ENCODE results near the gene ZBTB12. TPM values are rescaled to one million over a fixed set of nuclear protein-coding genes. Genes with fewer than 3 reads are reported as not detected.
"Not testable (repeated sequence)": the region's sequence is repeated elsewhere in the genome, so short reads cannot be mapped to it uniquely, and the experiment has no call there.

ZBTB12 gene, protein sequence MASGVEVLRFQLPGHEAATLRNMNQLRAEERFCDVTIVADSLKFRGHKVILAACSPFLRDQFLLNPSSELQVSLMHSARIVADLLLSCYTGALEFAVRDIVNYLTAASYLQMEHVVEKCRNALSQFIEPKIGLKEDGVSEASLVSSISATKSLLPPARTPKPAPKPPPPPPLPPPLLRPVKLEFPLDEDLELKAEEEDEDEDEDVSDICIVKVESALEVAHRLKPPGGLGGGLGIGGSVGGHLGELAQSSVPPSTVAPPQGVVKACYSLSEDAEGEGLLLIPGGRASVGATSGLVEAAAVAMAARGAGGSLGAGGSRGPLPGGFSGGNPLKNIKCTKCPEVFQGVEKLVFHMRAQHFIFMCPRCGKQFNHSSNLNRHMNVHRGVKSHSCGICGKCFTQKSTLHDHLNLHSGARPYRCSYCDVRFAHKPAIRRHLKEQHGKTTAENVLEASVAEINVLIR
- 2.0 and 2.2 TPM in 2 replicates for total RNA-seq

DNA sequence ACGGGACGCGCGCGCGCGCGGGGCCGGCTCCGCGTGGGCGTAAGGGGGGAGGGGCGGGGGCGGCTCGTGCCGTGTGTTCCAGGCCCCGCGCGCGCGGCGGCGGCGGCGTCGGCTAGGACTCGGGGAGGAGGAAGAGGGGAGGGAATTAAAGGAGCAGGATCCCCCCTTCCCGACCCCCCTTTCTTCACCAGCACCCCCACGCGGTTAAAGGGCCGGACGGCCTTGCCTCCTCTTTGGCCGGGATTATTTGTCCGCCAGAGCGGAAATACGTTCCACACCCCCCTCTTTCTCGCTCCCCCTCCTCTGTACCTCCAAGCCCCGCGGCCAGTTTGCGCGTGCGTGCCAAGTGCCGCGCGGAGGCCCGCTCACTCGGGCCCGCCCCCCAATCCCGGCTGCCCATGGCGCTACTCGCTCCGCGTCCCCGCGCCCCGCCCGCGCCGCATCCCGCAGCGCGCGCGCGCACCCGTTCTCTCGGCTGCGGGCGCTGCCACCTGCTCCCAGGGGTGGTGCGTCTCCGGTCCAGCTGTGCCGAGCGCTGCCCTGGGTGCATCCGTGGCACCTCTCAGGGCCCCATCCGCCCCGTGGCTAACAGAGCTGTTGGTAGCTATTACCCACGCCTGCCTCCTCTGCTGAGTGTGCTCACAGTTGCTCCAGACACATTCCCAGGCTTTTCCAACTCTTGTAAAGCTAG, at the start of gene ZBTB12:
Gene ZBTB12, minus strand, starts transcription at position 134 of the 691 bp plus-strand sequence. CDS start 781 bp downstream, outside the sequence.
- intact Hi-C loops (cut with micrococcal nuclease), result loop anchor here (1.0 kb wide), 2 partner anchors 56 to 276 kb away; partner anchors contain the start of genes NELFE and RNF5

- intact Hi-C loops (cut with micrococcal nuclease), result loop anchor here (10.0 kb wide), 1 partner anchor 1325 kb away; the partner anchor contains the start of genes B3GALT4, RPS18 and VPS52
Observed at GRCh38 chr6:31949926-31950548, 48.2 kb upstream of the ZBTB12 start.

- intact Hi-C loops (cut with micrococcal nuclease), result no loop called here
Observed at GRCh38 chr6:31948753-31949413, 47.0 kb upstream of the ZBTB12 start.

DNA sequence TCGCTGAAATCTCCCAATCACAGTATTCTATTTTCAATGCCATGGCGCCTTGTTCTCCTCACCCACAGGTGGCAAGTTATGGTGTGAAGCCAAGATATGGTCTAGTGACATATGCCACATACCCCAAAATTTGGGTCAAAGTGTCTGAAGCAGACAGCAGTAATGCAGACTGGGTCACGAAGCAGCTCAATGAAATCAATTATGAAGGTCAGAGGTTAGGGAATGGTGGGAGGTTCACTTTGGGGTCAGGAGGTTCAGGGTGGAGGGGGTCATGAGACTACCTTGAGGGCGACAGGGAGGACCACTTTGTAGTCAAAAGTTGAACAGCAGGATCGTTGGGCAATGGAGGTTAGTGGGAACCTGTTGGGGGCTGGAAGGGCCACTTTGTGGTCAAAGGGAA, 46.4 kb upstream of the ZBTB12 start:
- intact Hi-C loops (cut with micrococcal nuclease), result no loop called here

- intact Hi-C loops (cut with micrococcal nuclease), result no loop called here
Observed at GRCh38 chr6:31947864-31948263, 46.0 kb upstream of the ZBTB12 start.

GRCh38 chr6:31947070-31947675, 45.3 kb upstream of the ZBTB12 start:
- intact Hi-C loops (cut with micrococcal nuclease), result no loop called here

DNA sequence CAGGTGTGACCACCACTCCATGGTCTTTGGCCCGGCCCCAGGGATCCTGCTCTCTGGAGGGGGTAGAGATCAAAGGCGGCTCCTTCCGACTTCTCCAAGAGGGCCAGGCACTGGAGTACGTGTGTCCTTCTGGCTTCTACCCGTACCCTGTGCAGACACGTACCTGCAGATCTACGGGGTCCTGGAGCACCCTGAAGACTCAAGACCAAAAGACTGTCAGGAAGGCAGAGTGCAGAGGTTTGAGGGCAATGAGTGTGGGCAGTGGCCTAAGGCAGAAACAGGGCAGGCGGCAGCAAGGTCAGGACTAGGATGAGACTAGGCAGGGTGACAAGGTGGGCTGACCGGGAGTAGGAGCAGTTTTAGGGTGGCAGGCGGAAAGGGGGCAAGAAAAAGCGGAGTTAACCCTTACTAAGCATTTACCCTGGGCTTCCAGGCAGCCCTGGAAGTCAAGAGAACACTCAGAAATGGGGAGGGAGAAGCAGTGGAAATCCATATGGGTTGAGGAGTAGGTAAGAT, 44.5 kb upstream of the ZBTB12 start:
- intact Hi-C loops (cut with micrococcal nuclease), result no loop called here

- intact Hi-C loops (cut with micrococcal nuclease), result no loop called here
Observed at GRCh38 chr6:31945507-31946369, 43.9 kb upstream of the ZBTB12 start, which contains the start of gene CFB. Gene CFB (plus strand): TSS chr6:31946095. CDS start chr6:31946222, 127 bp downstream.

- intact Hi-C loops (cut with micrococcal nuclease), result no loop called here
Observed at GRCh38 chr6:31945154-31945506, 43.2 kb upstream of the ZBTB12 start.

- intact Hi-C loops (cut with micrococcal nuclease), result no loop called here
Observed at GRCh38 chr6:31943742-31944141, 41.9 kb upstream of the ZBTB12 start.

DNA sequence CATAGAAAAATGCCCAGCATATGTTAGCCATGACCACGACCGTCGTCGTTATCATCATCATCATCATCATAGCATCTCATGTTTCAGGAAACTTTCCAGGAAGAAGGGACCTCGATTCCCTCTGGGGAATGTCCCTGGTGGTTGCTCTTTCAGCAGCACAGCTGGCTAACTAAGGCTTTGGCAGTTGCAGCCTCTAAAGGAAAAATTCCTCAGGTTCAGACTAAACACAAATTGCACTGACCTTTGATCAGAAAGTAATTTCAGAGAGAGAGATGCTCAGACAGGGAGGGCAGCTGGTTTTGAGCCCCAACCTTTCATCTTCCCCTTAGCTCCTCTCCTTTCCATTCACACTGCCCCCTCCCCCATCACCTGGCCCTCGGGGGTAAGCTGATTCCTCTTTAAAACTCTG, 38.4 kb upstream of the ZBTB12 start:
- intact Hi-C loops (cut with micrococcal nuclease), result no loop called here

DNA sequence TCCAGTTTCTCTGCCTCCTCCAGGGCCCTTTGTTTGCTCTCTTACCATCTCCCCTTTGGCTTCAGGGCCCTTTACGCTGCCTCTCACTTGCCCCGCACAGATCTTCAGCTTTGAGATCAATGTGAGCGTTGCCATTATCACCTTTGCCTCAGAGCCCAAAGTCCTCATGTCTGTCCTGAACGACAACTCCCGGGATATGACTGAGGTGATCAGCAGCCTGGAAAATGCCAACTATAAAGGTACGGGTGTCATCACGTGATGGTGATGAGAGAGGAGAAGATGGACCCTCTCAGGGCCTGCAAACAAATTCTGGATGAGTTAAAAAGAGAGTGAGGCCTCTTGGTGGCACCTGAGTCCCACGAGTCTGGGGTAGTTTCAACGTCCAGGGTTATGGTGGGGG, 33.9 kb upstream of the ZBTB12 start:
- intact Hi-C loops (cut with micrococcal nuclease), result no loop called here

GRCh38 chr6:31935021-31935420, 33.1 kb upstream of the ZBTB12 start:
- intact Hi-C loops (cut with micrococcal nuclease), result no loop called here

GRCh38 chr6:31933537-31933936, 31.7 kb upstream of the ZBTB12 start:
- intact Hi-C loops (cut with micrococcal nuclease), result no loop called here

DNA sequence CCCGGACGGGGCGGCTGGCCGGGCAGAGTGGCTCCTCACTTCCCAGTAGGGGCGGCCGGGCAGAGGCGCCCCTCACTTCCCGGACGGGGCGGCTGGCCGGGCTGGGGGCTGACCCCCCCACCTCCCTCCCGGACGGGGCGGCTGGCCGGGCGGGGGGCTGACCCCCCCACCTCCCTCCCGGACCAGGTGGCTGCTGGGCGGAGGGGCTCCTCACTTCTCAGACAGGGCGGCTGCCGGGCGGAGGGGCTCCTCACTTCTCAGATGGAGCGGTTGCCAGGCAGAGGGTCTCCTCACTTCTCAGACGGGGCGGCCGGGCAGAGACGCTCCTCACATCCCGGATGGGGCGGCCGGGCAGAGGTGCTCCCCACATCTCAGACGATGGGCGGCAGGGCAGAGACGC, 30.3 kb upstream of the ZBTB12 start:
- intact Hi-C loops (cut with micrococcal nuclease), result not testable (repeated sequence)

- intact Hi-C loops (cut with micrococcal nuclease), result no loop called here
Observed at GRCh38 chr6:31930962-31931361, 29.1 kb upstream of the ZBTB12 start.

GRCh38 chr6:31928672-31928939, 26.7 kb upstream of the ZBTB12 start:
- intact Hi-C loops (cut with micrococcal nuclease), result no loop called here

DNA sequence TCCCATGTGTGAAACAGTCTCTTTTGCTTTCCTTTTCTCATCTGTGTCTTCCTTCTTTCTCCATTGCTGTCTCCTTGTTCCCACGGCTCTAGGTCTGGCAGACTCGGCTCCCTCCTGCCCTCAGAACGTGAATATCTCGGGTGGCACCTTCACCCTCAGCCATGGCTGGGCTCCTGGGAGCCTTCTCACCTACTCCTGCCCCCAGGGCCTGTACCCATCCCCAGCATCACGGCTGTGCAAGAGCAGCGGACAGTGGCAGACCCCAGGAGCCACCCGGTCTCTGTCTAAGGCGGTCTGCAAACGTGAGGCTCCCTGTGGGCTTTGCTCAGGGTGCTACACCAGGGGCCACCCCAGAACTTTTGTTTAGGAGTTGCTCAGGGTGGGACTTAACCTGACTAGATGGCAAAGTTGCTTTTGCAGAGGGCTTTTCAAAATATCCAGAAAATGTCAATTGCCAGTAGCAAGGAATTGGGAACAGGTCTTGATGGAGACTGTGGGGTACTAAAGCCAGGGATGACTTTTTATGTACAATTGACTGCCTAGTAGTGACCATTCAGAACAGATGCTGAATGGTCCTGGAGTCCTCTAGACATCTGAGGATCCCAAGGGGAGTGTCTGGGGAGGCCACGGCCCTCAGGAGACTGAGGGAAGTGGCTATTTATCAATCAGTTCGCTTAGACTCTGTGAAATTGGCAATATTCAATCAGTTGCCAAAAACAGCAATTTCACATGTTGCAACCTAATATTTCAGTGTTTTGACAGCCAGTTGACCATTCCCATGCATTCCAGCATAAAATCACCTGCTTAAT, 26.2 kb upstream of the ZBTB12 start:
- intact Hi-C loops (cut with micrococcal nuclease), result no loop called here

DNA sequence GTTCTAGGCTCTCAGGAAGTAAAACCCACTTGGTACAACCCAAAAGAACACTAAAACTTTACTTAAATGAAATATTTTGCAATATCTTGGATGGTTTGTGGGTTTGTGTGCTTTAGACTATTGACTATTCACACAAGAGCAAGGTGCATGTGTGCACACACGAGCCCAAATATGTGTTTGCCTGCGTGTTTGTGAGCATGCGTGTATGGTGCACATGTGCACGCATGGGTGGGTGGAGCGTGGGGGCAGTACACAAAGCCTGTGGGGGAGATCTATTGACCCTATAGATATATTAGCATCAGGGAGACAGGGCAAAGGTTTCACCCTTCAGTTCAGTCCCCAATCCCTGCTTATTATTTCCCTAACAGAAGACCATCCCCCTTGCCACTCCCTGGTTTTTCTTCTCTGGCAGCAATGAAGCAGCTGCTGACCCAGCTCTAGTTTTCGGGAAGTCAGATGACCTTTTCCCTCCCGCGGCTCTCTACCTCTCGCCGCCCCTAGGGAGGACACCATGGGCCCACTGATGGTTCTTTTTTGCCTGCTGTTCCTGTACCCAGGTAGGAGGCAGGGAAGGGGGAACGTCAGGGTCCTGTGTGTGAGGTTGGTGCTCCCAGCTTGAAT, 25.5 kb upstream of the ZBTB12 start, which contains the start of gene C2:
Gene C2, plus strand, starts transcription at position 476 of the 621 bp plus-strand sequence. Its CDS starts 36 bp downstream, at position 512.
- intact Hi-C loops (cut with micrococcal nuclease), result no loop called here
